Body of pancreas (tissue), 4 donors: Measurements from ENCODE around the gene IFT88.

Experiments used
- POLR2A ChIP-seq, 3 donors: fragments of 450-650 bp; IDR thresholded peaks; one replicate each; pipeline ENCODE4 v1.6.1; 2016; ENCODE audit warnings: antibody characterized with exemption in 3 of 3, mild to moderate bottlenecking in 2 of 3
- TF ChIP-seq, protein P1 (sequence below), 7 experiments: fragments of 450-650 bp in 4 of 7; fragments of 200-600 bp in 3 of 7; sonication (generic) in 3 of 7; IDR thresholded peaks; one replicate each; pipeline ENCODE4 v1.5.1; 2016 to 2019; ENCODE audit warnings: antibody characterized with exemption in 7 of 7

DNA sequence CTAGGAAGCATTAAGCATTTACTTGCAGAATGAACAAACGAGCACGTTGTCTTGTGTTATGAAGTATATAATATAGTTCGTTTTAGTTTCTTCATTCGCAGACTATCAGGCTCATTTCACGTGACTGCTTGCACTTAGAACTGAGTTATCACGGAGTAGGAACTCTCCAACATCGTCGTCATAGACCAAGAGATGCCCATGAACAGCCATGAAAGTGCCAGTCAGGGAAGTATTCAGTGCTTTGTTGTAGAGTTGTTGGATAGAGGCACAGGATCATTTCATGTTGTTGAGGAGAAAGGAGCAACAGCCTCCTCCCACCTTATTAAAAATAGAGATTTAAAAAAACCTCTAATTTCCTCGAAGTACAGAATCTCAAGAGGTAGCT lies 135.6 kb downstream of the IFT88 start:
- TF ChIP-seq, protein P1, sequence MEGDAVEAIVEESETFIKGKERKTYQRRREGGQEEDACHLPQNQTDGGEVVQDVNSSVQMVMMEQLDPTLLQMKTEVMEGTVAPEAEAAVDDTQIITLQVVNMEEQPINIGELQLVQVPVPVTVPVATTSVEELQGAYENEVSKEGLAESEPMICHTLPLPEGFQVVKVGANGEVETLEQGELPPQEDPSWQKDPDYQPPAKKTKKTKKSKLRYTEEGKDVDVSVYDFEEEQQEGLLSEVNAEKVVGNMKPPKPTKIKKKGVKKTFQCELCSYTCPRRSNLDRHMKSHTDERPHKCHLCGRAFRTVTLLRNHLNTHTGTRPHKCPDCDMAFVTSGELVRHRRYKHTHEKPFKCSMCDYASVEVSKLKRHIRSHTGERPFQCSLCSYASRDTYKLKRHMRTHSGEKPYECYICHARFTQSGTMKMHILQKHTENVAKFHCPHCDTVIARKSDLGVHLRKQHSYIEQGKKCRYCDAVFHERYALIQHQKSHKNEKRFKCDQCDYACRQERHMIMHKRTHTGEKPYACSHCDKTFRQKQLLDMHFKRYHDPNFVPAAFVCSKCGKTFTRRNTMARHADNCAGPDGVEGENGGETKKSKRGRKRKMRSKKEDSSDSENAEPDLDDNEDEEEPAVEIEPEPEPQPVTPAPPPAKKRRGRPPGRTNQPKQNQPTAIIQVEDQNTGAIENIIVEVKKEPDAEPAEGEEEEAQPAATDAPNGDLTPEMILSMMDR (IDR thresholded peaks at IDR 0.05), result no peak
- no peak for TF ChIP-seq POLR2A (IDR thresholded peaks at IDR 0.05)
